Measurements from ENCODE around the gene BET1L.

GRCh38 chr11:203056-203944 is 3.9 kb downstream of the BET1L start:
- TF ChIP-seq CTCF (IDR thresholded peaks at IDR 0.05) (no peak), POLR2A (IDR thresholded peaks at IDR 0.05) (no peak)
